Measurements from ENCODE around the gene EIF4A3. TPM values are rescaled to one million over a fixed set of nuclear protein-coding genes. Genes with fewer than 3 reads are reported as not detected.
A peak's percentile ranks its signal among the peaks of the same experiment; 100 is the strongest.
"Not testable (repeated sequence)": the region's sequence is repeated elsewhere in the genome, so short reads cannot be mapped to it uniquely, and the experiment has no call there.

Gene EIF4A3
- total RNA-seq, 1 donor from 2014 or later = 79.9 TPM

GRCh38 chr17:80173916-80174315 is 27.0 kb upstream of the EIF4A3 start:
- FAIRE-seq = no peak
- no peak for DNase-seq (ENCODE audit: low spot score in 2 of 2)

DNA sequence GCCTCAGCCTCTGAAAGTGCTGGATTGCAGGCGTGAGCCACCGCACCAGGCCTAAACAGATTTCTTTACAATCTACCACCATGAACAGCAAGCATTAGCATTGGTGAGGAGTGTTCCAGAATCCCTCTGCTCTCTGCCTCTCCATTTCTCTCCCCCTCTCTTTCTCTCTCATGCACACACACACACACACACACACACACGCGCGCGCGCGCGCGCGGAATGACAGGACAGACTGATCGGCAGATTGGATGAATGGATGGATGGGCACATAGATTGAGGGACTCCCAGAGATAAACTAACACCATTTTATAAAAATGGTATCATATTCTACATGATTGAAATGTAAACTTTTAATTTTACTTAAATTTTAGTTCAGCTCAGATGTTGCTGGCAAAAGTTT is 26.2 kb upstream of the EIF4A3 start:
- FAIRE-seq = no peak
- DNase-seq (ENCODE audit: low spot score in 2 of 2) = no peak

DNA sequence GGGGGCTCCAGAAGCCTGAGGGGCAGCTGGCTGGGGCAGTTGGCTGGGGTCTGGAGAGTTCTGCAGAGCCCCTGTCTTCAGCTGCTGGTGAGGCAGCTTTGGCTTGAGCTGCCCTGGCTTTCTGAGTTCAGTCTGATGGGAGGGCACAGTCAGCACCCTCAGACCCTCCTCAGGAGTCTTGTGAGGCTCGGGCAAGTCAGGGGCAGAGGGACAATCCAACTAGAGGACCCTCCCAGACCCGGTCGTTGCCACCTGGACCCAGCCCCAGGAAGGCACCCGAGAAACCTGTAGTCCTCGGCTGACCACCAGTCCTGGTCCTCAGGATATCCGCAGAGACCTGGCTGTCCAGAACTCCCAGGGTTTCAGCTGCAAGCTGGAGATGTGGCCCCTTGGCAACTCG is 24.8 kb upstream of the EIF4A3 start:
- DNase-seq (ENCODE audit: low spot score in 2 of 2) = no peak
- FAIRE-seq = no peak

GRCh38 chr17:80169784-80170500 is 23.0 kb upstream of the EIF4A3 start, which contains the start of gene CARD14:
Gene CARD14 (plus strand): TSS chr17:80170030. CDS start chr17:80181439, 11,409 bp downstream.
- no peak for DNase-seq (ENCODE audit: low spot score in 2 of 2)
- no peak for FAIRE-seq

- FAIRE-seq = no peak
- no peak for DNase-seq (ENCODE audit: low spot score in 2 of 2)
These were observed 22.2 kb upstream of the EIF4A3 start for GRCh38 chr17:80169107-80169506.

- FAIRE-seq = no peak
- DNase-seq (ENCODE audit: low spot score in 2 of 2) = no peak
These were observed 21.4 kb upstream of the EIF4A3 start for GRCh38 chr17:80168371-80168770.

- FAIRE-seq (no peak), DNase-seq (ENCODE audit: low spot score in 2 of 2) (no peak)
These were observed 19.5 kb upstream of the EIF4A3 start for GRCh38 chr17:80166446-80166845.

- DNase-seq (ENCODE audit: low spot score in 2 of 2) = no peak
These were observed 17.3 kb upstream of the EIF4A3 start for GRCh38 chr17:80164185-80164584.

DNA sequence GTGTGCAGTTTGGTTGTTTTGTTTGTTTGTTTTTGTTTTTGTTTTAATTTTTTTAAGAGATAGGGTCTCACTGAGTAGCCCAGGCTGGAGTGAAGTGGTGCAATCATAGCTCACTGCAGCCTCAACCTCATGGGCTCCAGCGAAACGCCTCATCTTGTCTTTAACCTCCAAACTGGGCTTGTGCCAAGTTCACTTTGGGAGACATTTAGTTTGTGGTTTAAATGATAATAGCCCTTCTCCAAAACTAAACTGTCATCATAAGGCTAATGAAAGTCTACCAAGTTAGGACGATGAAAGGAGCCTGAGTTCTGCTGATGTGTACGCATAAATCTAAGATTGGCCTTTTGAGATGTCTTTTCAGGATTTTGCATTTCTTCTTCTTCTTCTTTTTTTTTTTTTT is 16.4 kb upstream of the EIF4A3 start:
- DNase-seq (ENCODE audit: low spot score in 2 of 2) (no peak), FAIRE-seq (no peak)

More at GRCh38 chr17:80164185-80164584, 17.3 kb upstream of the EIF4A3 start:
- no peak for FAIRE-seq

DNA sequence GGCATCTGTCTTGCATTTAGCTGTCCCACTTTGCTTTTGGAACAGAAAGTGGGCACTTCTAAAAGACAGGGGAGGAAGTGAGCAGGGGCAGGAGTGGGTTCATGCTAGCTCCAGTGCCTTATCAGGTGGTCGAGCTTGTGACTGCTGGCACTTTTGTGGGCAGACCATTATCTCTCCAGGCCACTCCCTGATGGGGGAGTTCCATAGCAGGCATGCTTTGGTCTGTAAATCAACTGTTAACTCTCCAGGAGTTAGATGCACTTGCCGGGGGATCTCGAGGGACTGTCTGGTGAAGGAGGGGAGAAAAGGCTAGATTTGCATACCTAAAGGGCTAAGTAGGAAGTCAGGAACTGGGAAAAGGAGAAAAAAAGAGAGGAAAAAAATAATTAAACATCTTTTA is 13.6 kb upstream of the EIF4A3 start:
- DNase-seq (ENCODE audit: low spot score in 2 of 2) = no peak
- FAIRE-seq = no peak

DNA sequence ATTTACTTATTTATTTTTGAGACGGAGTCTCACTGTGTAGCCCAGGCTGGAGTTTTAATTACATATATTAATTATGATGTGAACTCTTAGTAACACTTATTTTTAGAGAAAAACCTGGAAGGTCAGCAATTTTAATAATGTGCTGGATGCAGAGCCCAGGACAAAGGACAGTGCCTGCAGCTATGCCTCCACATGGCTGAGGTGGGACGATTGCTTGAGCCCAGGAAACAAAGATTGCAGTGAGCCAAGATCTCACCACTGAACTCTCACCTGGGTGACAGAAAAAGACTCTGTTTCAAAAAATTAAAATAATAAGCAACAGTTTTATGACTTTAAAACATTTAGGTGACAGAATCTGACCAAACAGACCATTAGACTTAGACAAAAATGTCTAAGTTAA is 11.9 kb upstream of the EIF4A3 start:
- FAIRE-seq (no peak), DNase-seq (ENCODE audit: low spot score in 2 of 2) (no peak)

GRCh38 chr17:80155600-80155999 is 8.7 kb upstream of the EIF4A3 start:
- DNase-seq (ENCODE audit: low spot score in 2 of 2); FAIRE-seq: not testable (repeated sequence)

GRCh38 chr17:80154166-80154565 is 7.2 kb upstream of the EIF4A3 start:
- FAIRE-seq = no peak
- DNase-seq (ENCODE audit: low spot score in 2 of 2) = no peak

GRCh38 chr17:80153004-80153403 is 6.1 kb upstream of the EIF4A3 start:
- DNase-seq (ENCODE audit: low spot score in 2 of 2) (no peak), FAIRE-seq (no peak)

- DNase-seq (ENCODE audit: low spot score in 2 of 2) (no peak), FAIRE-seq (no peak)
These were observed 5.3 kb upstream of the EIF4A3 start for GRCh38 chr17:80152081-80152702.

DNA sequence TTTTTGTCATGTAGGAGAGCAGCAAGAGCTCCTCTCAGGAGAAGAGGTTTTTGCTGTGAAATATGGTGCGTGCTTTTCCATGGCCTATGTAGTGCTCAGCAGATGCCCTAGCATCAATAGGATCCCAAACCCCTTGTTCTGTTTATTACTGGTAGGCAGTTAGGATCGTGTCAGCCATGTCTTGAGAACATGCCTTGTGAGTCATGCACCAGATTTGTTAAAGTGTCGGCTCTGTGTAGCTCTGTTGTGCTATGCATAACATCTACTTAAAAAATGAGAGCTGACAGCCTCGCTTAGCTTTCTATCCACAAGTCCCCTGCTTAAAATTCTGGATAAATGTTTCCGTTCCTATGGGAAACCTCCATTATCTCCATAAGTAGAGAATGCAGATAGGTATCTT is 4.4 kb upstream of the EIF4A3 start:
- DNase-seq (ENCODE audit: low spot score in 2 of 2) = no peak
- no peak for FAIRE-seq

DNA sequence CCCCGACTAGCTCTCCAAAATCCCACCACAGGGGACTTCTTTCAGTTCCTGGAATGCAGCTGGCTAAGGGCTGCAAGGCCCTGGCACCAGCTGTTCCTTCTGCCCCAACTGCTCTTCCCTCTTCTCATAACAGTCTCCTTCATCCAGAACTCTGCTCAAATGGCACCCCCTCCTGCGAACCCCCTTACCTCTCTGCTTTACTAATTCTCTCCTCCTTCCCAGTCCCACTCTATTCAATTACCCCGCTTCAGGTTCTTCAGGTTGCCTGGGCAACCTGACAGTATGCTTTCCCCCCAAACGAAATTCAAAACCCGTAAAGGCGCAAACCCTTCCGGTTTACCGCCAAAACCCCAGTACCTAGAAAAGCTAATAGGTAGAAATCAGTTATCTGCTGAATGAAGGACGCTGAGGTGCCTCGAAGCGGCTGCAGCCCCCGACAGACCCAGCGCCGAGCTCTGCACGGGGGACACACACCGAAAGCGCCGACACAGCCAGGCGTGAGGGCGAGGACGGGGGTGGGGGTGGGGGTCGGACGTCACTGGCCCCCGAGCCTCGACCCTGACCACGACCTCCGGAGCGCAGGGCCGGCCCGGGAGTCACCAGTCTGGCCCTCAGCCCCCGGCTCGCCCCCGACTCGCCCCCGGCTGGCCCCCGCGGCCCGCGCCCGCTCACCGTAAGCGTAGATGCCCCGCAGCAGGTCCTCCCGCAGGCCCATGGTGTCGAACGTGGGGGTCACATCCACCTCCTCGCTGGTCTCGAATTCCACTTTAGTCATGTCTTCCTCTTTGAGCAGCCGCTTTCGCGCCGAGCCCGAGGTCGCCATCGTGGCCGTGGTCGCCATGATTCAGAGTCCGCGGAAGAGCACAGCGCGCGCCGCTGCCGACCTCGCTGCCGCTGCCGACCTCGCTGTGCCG is 550 bp downstream of the EIF4A3 start:
- peak; percentile 49 to 68 for DNase-seq (ENCODE audit: low spot score in 2 of 2)

GRCh38 chr17:80145076-80146075 is 1.6 kb downstream of the EIF4A3 start:
- FAIRE-seq (no peak), DNase-seq (ENCODE audit: low spot score in 2 of 2) (no peak)

More for the DNA sequence above, 550 bp downstream of the EIF4A3 start:
- no peak for FAIRE-seq

GRCh38 chr17:80142929-80143328 is 4.0 kb downstream of the EIF4A3 start:
- DNase-seq (ENCODE audit: low spot score in 2 of 2) (no peak), FAIRE-seq (no peak)
